Retina (tissue), 1 donor: ENCODE data around the gene NR1I3.

ENCODE experiments used
- DNase-seq: peaks from one replicate; pipeline ENCODE4 v3.0.0-alpha.2; 2016

Gene NR1I3

GRCh38 chr1:161193561-161194235 is 44.3 kb downstream of the NR1I3 start:
- DNase-seq: no peak

GRCh38 chr1:161192476-161193465 is 45.2 kb downstream of the NR1I3 start:
- DNase-seq: peak; percentile 81

GRCh38 chr1:161191971-161192370 is 46.0 kb downstream of the NR1I3 start:
- no peak for DNase-seq

GRCh38 chr1:161190962-161191521 is 47.0 kb downstream of the NR1I3 start:
- no peak for DNase-seq

GRCh38 chr1:161189036-161189435 is 49.0 kb downstream of the NR1I3 start:
- no peak for DNase-seq

- DNase-seq: no peak
Measured at GRCh38 chr1:161188381-161188780, 49.6 kb downstream of the NR1I3 start.

- DNase-seq: no peak
Measured at GRCh38 chr1:161187311-161187710, 50.7 kb downstream of the NR1I3 start.

- no peak for DNase-seq
Measured at GRCh38 chr1:161185732-161186311, 52.2 kb downstream of the NR1I3 start.

- DNase-seq: no peak
Measured at GRCh38 chr1:161185282-161185682, 52.7 kb downstream of the NR1I3 start.

- DNase-seq: no peak
Measured at GRCh38 chr1:161182214-161182613, 55.8 kb downstream of the NR1I3 start.

GRCh38 chr1:161180639-161181038 is 57.4 kb downstream of the NR1I3 start:
- DNase-seq: no peak

GRCh38 chr1:161179698-161180097 is 58.3 kb downstream of the NR1I3 start:
- DNase-seq: no peak
